GM12878 (cell line): ENCODE measurements around the gene UBC. TPM values are rescaled to one million over a fixed set of nuclear protein-coding genes. Genes with fewer than 3 reads are reported as not detected.

Source experiments
- ATAC-seq: fragments of 200-7000 bp; cut with Tn5 transposase; 3 replicates; pipeline ENCODE4 v1.9.1; 2020; ENCODE audit warnings: mild to moderate bottlenecking, moderate library complexity
- BruUV-seq: library from RNA; stranded (reverse); fragments of 400-500 nt; replicated peaks from 2 replicates; lab custom pipeline; 2021; lab: Mats Ljungman, UMichigan
- CTCF ChIA-PET: fragments of 300-600 bp; sonication (Branson Sonifier 250); formaldehyde crosslinking; extraction: SDS; loops from one replicate; lab custom pipeline; 2021; ENCODE audit warnings: inconsistent platforms; lab: Yijun Ruan, JAX
- POLR2A ChIA-PET: fragments of 350-600 bp; formaldehyde crosslinking; extraction: SDS; loops from one replicate; lab custom pipeline; 2021; ENCODE audit warnings: inconsistent platforms; lab: Charles Lee
- RAD21 ChIA-PET: fragments of 300-600 bp; sonication (Branson Sonifier 250); formaldehyde crosslinking; loops from one replicate; lab custom pipeline; 2023; ENCODE audit warnings: antibody characterized with exemption; ENCODE audit not compliant: unreplicated experiment; lab: Charles Lee
- SMC1A ChIA-PET: fragments of 300-600 bp; sonication (Branson Sonifier 250); formaldehyde crosslinking; loops from one replicate; lab custom pipeline; 2023; ENCODE audit not compliant: unreplicated experiment, uncharacterized antibody; lab: Charles Lee
- DNase-seq: peaks from one replicate; pipeline ENCODE4 v3.0.0-alpha.2; 2011; ENCODE audit warnings: low read depth, low spot score
- FAIRE-seq: peaks from 3 replicates; lab custom pipeline; 2011; peaks lifted over from hg19 to GRCh38; lab: Jason Lieb, UNC
- H2AFZ ChIP-seq: 2 replicates; pipeline ENCODE4 v1.6.0; 2011; ENCODE audit warnings: low read depth, low read length, control low read depth; ENCODE audit not compliant: control insufficient read depth
- H3K27ac ChIP-seq: 2 replicates; pipeline ENCODE4 v1.5.1; 2011; ENCODE audit warnings: control low read depth; ENCODE audit not compliant: control insufficient read depth, insufficient read depth
- H3K27me3 ChIP-seq, 2 experiments: replicated peaks in 1 of 2; 2 replicates each; pipeline versions ENCODE4 v1.6.0 to v1.6.1; 2011; ENCODE audit warnings: low read length in 1 of 2; ENCODE audit not compliant: control insufficient read depth in 2 of 2, insufficient read depth in 2 of 2
- H3K36me3 ChIP-seq, 2 experiments: 2 replicates each; pipeline ENCODE4 v1.5.1; 2011; ENCODE audit warnings: low read length in 1 of 2; ENCODE audit not compliant: control insufficient read depth in 2 of 2, insufficient read depth in 2 of 2
- H3K4me1 ChIP-seq: 2 replicates; pipeline ENCODE4 v1.6.1; 2011; ENCODE audit warnings: mild to moderate bottlenecking, low read length, moderate library complexity, mixed read lengths; ENCODE audit not compliant: control insufficient read depth, insufficient read depth
- H3K4me2 ChIP-seq: 2 replicates; pipeline ENCODE4 v1.6.0; 2011; ENCODE audit warnings: control low read depth; ENCODE audit not compliant: control insufficient read depth, insufficient read depth
- H3K4me3 ChIP-seq: fragments of 200-600 bp; sonication (generic); 2 replicates; pipeline ENCODE4 v1.5.1; 2016
- H3K79me2 ChIP-seq: 2 replicates; pipeline ENCODE4 v1.6.0; 2011; ENCODE audit warnings: low read length; ENCODE audit not compliant: control insufficient read depth, insufficient read depth
- H3K9ac ChIP-seq: 2 replicates; pipeline ENCODE4 v1.8.0; 2011; ENCODE audit warnings: low read length, control low read depth, mixed read lengths; ENCODE audit not compliant: control insufficient read depth, insufficient read depth
- H3K9me3 ChIP-seq: replicated peaks from 3 replicates; pipeline ENCODE4 v1.5.1; 2011; ENCODE audit warnings: mild to moderate bottlenecking, low read length; ENCODE audit not compliant: control insufficient read depth, insufficient read depth
- H4K20me1 ChIP-seq: 2 replicates; pipeline ENCODE4 v1.6.0; 2011; ENCODE audit not compliant: control insufficient read depth, insufficient read depth
- ASH2L ChIP-seq: fragments of 300-600, 200-600 bp; sonication (generic); IDR thresholded peaks from 2 replicates; pipeline ENCODE4 v1.6.1; 2017; ENCODE audit warnings: low read depth, mild to moderate bottlenecking, borderline replicate concordance
- BCLAF1 ChIP-seq: fragments of 450-650 bp; IDR thresholded peaks from 2 replicates; pipeline ENCODE4 v1.6.1; 2017; ENCODE audit warnings: antibody characterized with exemption, mild to moderate bottlenecking, moderate library complexity
- CEBPB ChIP-seq, 2 experiments: fragments of 150-350 bp in 1 of 2; IDR thresholded peaks; 2 replicates each; pipeline ENCODE4 v1.6.1; 2012 to 2014; ENCODE audit warnings: low read depth in 2 of 2, low read length in 2 of 2, borderline replicate concordance in 1 of 2, inconsistent platforms in 1 of 2
- ETV6 ChIP-seq, 2 experiments: fragments of 450-650 bp in 1 of 2; IDR thresholded peaks in 1 of 2; conservative IDR thresholded peaks in 1 of 2; 2 replicates each; pipeline ENCODE4 v1.6.1; 2014; ENCODE audit warnings: antibody characterized with exemption in 1 of 2, borderline replicate concordance in 1 of 2, low read depth in 1 of 2, mild to moderate bottlenecking in 1 of 2, moderate library complexity in 1 of 2
- FOXK2 ChIP-seq: fragments of 450-650 bp; IDR thresholded peaks from 2 replicates; pipeline ENCODE4 v1.6.1; 2017; ENCODE audit warnings: mild to moderate bottlenecking, moderate library complexity
- GATAD2B ChIP-seq: fragments of 450-650 bp; conservative IDR thresholded peaks from 2 replicates; pipeline ENCODE4 v1.6.1; 2017; ENCODE audit warnings: low read depth, mild to moderate bottlenecking, moderate library complexity
- LARP7 ChIP-seq: fragments of 450-650 bp; IDR thresholded peaks from 2 replicates; pipeline ENCODE4 v1.6.1; 2017; ENCODE audit warnings: mild to moderate bottlenecking
- MEF2B ChIP-seq: fragments of 450-650 bp; IDR thresholded peaks from 2 replicates; pipeline ENCODE4 v1.6.1; 2018; ENCODE audit warnings: mild to moderate bottlenecking, moderate library complexity; ENCODE audit not compliant: partially characterized antibody, poor library complexity, severe bottlenecking
- MXI1 ChIP-seq: fragments of 150-350 bp; IDR thresholded peaks from 2 replicates; pipeline ENCODE4 v1.6.1; 2011; ENCODE audit warnings: low read depth, mild to moderate bottlenecking, inconsistent platforms, low read length, improper control_type of control experiment
- NR2F1 ChIP-seq: fragments of 450-650 bp; conservative IDR thresholded peaks from 2 replicates; pipeline ENCODE4 v1.6.1; 2017; ENCODE audit warnings: mild to moderate bottlenecking
- NRF1 ChIP-seq: conservative IDR thresholded peaks from 2 replicates; pipeline ENCODE4 v1.6.1; 2011; ENCODE audit warnings: mild to moderate bottlenecking, low read depth, low read length, improper control_type of control experiment
- TAF1 ChIP-seq: IDR thresholded peaks from 2 replicates; pipeline ENCODE4 v1.6.1; 2011; ENCODE audit warnings: mild to moderate bottlenecking, low read depth, low read length, borderline replicate concordance
- ZNF592 ChIP-seq: fragments of 450-650 bp; IDR thresholded peaks from 2 replicates; pipeline ENCODE4 v1.6.1; 2017; ENCODE audit warnings: mild to moderate bottlenecking, moderate library complexity
- WGBS: methylation state at CpG from one replicate; pipeline ENCODE4 v1.1.6; 2016; ENCODE audit warnings: low lambda C conversion rate; ENCODE audit not compliant: insufficient replicate concordance, insufficient coverage; ENCODE audit errors: missing lambda C conversion rate; 5-methylcytosine and 5-hydroxymethylcytosine counted together
- in situ Hi-C: fragments of 300-500 bp; cut with MboI; formaldehyde crosslinking; loops from 9 replicates; pipeline ENCODE4 v1.14.3; 2018; ENCODE audit warnings: mixed read lengths
- intact Hi-C: fragments of 100-400 bp; cut with micrococcal nuclease; formaldehyde crosslinking; loops from one replicate; pipeline ENCODE4 v1.14.2; 2022; ENCODE audit not compliant: unreplicated experiment
- polyA plus RNA-seq, 11 experiments: library from polyadenylated mRNA; depleted of rRNA in 4 of 11; unstranded in 6 of 11; stranded (reverse) in 5 of 11; fragments of >200 nt; fragmentation: Nextera tagmentation in 4 of 11; fragmentation: Illumina TruSeq in 1 of 11; extraction: Ambion mirVana in 4 of 11; extraction: Trizol in 1 of 11; gene quantifications; 1 replicate in 1 of 11; 2 replicates in 10 of 11; pipeline versions ENCODE4 v1.2.1 to v1.2.3, GENCODE V29; 2011 to 2016; ENCODE audit warnings: inconsistent platforms in 2 of 11, missing spikeins in 2 of 11, low read depth in 1 of 11
- total RNA-seq, 4 experiments: library from RNA; depleted of rRNA in 3 of 4; stranded (reverse); fragments of >200 nt in 3 of 4; fragmentation: Illumina TruSeq in 1 of 4; extraction: Trizol in 1 of 4; gene quantifications; 2 replicates each; pipeline versions ENCODE4 v1.2.1 to v1.2.3, GENCODE V29; 2013 to 2021

UBC gene
- total and polyA plus RNA-seq, 10 of the 15 experiments (the other 5 are each of a cell fraction or from before 2014, with no cell fraction given) = 653 to 1,666 (median 874) TPM

- FAIRE-seq = no peak
- CTCF ChIA-PET = interaction anchor here (0.9 to 2.9 kb wide), 3 partner anchors 11 to 124 kb away, joined by 3 to 12 read pairs (median 4); no protein-coding TSS in a partner anchor
- ATAC-seq = peak; percentile 82
- POLR2A ChIA-PET = interaction anchor here (0.7 to 0.8 kb wide), 4 partner anchors 10 to 470 kb away, joined by 3 to 4 read pairs (median 4); no protein-coding TSS in a partner anchor
- 24% methylated on average over 9 of the region's 9 CpGs for WGBS
- in situ Hi-C loops (no loop called here), intact Hi-C loops (no loop called here)
- H3K4me3 ChIP-seq = no peak overlapping the region
- H3K36me3 ChIP-seq = no peaks in the 10 kb centered on the region
- peaks cover 14% of the 10 kb centered on the region for H3K4me1 ChIP-seq
- no peak overlapping the region; the same call in 1 of the 2 replicates for H3K27ac ChIP-seq
- no peak overlapping the region for H2AFZ ChIP-seq
- no TSS peak for BruUV-seq
- H3K27me3 ChIP-seq = no peaks in the 10 kb centered on the region
- no peaks in the 10 kb centered on the region; the same call in 1 of the 2 replicates for H3K79me2 ChIP-seq
- H3K4me2 ChIP-seq = no peak overlapping the region
- no peak overlapping the region for H3K9ac ChIP-seq
- DNase-seq = no peak
- no peaks in the 10 kb centered on the region for H4K20me1 ChIP-seq
- RAD21 ChIA-PET = interaction anchor here (1.0 to 2.0 kb wide), 4 partner anchors 10 to 119 kb away, joined by 3 to 6 read pairs (median 4); no protein-coding TSS in a partner anchor
- SMC1A ChIA-PET = interaction anchor here (0.9 to 2.3 kb wide), 8 partner anchors 10 to 119 kb away, joined by 3 to 17 read pairs (median 4); no protein-coding TSS in a partner anchor
- peaks cover 2% of the 10 kb centered on the region; the same call in 1 of the 3 replicates for H3K9me3 ChIP-seq
- no peak for TF ChIP-seq FOXK2
- no peak for TF ChIP-seq TAF1
- no peak for TF ChIP-seq ZNF592
- TF ChIP-seq ASH2L = no peak
- TF ChIP-seq GATAD2B = no peak
- no peak for TF ChIP-seq NRF1
- no peak for TF ChIP-seq MEF2B
- no peak for TF ChIP-seq NR2F1
- no peak for TF ChIP-seq CEBPB (IDR thresholded peaks at IDR 0.05; ENCODE audit: borderline replicate concordance in 1 of 2, low read depth in 2 of 2, low read length in 2 of 2)
- TF ChIP-seq LARP7 = no peak
- TF ChIP-seq ETV6 (conservative IDR thresholded peaks at IDR 0.05 in 1 of 2, IDR thresholded peaks at IDR 0.05 in 1 of 2; ENCODE audit: borderline replicate concordance in 1 of 2, low read depth in 1 of 2) = no peak
- no peak for TF ChIP-seq MXI1
- no peak for TF ChIP-seq BCLAF1
These were observed 20.5 kb downstream of the UBC start for GRCh38 chr12:124893792-124894516.
